Measurements from ENCODE around the gene CPEB1. TPM values are rescaled to one million over a fixed set of nuclear protein-coding genes. Genes with fewer than 3 reads are reported as not detected.
A peak's percentile ranks its signal among the peaks of the same experiment; 100 is the strongest.

CPEB1 gene
- total RNA-seq, 1 donor from 2014 or later, result 2.4 TPM

- intact Hi-C loops (cut with DNase I), result no loop called here
- DNase-seq (ENCODE audit: low spot score in 2 of 2), result no peak
- TF ChIP-seq, protein P1, sequence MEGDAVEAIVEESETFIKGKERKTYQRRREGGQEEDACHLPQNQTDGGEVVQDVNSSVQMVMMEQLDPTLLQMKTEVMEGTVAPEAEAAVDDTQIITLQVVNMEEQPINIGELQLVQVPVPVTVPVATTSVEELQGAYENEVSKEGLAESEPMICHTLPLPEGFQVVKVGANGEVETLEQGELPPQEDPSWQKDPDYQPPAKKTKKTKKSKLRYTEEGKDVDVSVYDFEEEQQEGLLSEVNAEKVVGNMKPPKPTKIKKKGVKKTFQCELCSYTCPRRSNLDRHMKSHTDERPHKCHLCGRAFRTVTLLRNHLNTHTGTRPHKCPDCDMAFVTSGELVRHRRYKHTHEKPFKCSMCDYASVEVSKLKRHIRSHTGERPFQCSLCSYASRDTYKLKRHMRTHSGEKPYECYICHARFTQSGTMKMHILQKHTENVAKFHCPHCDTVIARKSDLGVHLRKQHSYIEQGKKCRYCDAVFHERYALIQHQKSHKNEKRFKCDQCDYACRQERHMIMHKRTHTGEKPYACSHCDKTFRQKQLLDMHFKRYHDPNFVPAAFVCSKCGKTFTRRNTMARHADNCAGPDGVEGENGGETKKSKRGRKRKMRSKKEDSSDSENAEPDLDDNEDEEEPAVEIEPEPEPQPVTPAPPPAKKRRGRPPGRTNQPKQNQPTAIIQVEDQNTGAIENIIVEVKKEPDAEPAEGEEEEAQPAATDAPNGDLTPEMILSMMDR (IDR thresholded peaks at IDR 0.05), result no peak
- Histone ChIP-seq H3K4me1 (no peaks in the 10 kb centered on the region), H3K27ac (no peak overlapping the region), H3K36me3 (no peaks in the 10 kb centered on the region), H3K27me3 (no peaks in the 10 kb centered on the region), H3K9me3 (no peaks in the 10 kb centered on the region), H3K4me3 (no peak overlapping the region)
These were observed 59.4 kb downstream of the CPEB1 start for GRCh38 chr15:82587805-82588204.

DNA sequence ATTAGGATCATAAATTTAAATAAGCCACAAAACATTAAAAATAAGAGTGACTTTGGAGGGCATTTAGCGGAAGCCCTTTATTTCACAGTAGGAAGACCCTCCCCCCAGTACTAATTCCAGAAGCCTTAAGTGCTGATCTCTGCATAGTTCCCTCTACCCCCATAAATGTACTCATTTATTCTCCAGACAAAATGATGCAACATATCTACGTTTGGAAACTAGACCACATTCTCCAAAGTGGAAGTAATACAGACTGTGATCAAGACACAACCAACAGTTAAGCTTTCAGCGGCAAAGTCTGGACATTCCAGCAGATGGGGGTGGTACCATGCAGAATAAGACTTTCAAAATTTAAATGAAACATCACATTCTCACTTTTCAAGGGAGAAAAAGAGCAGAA lies 62.1 kb downstream of the CPEB1 start:
- Histone ChIP-seq H3K27ac (no peak overlapping the region), H3K27me3 (no peaks in the 10 kb centered on the region), H3K36me3 (no peaks in the 10 kb centered on the region), H3K4me3 (no peak overlapping the region), H3K4me1 (no peaks in the 10 kb centered on the region), H3K9me3 (no peaks in the 10 kb centered on the region)
- TF ChIP-seq, protein P1 (IDR thresholded peaks at IDR 0.05), result no peak
- intact Hi-C loops (cut with DNase I), result no loop called here
- DNase-seq (ENCODE audit: low spot score in 2 of 2), result no peak

DNA sequence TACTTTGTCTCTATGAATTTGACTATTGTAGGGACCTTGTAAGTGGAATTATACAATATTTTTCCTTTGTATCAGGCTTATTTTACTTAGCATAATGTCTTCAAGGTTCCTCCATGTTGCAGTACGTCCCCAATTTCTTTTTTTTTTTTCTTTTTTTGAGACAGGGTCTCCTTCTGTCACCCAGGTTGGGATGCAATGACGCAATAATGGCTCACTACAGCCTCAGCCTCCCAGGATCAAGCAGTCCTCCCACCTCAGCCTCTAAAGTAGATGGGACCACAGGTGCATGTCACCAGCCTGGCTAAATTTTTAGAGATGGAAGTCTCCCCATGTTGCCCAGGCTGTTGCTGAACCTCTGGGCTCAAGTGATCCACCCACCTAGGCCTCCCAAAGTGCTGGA lies 66.5 kb downstream of the CPEB1 start:
- Histone ChIP-seq H3K4me3 (no peak overlapping the region), H3K27me3 (no peaks in the 10 kb centered on the region), H3K36me3 (no peaks in the 10 kb centered on the region), H3K4me1 (no peaks in the 10 kb centered on the region), H3K9me3 (no peaks in the 10 kb centered on the region), H3K27ac (no peak overlapping the region)
- no peak for DNase-seq (ENCODE audit: low spot score in 2 of 2)
- intact Hi-C loops (cut with DNase I), result no loop called here
- TF ChIP-seq, protein P1 (IDR thresholded peaks at IDR 0.05), result no peak

DNA sequence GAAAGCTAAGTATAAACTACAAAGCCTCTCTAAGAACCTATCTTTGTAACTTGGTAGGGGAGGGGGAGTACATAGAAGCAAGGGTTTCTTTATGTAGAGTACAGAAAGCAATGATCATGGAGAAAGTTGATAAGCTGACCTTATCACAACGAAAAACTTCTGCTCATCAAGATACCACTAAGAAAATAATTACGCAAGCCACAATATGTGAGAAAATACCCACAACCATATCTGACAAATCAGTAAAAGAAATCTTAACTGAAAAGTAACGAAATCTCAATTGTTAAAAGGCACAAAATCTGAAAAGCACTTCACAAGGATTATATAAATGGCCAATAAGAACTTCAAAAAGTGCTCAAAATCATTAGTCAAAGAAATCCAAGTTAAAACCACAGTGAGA lies 71.8 kb downstream of the CPEB1 start:
- TF ChIP-seq, protein P1 (IDR thresholded peaks at IDR 0.05), result no peak
- Histone ChIP-seq H3K4me1 (peaks cover 0 to 9% of the 10 kb centered on the region in 2 donors), H3K27ac (no peak overlapping the region), H3K9me3 (no peaks in the 10 kb centered on the region), H3K4me3 (no peak overlapping the region), H3K36me3 (no peaks in the 10 kb centered on the region), H3K27me3 (no peaks in the 10 kb centered on the region)
- intact Hi-C loops (cut with DNase I), result no loop called here
- DNase-seq (ENCODE audit: low spot score in 2 of 2), result no peak

DNA sequence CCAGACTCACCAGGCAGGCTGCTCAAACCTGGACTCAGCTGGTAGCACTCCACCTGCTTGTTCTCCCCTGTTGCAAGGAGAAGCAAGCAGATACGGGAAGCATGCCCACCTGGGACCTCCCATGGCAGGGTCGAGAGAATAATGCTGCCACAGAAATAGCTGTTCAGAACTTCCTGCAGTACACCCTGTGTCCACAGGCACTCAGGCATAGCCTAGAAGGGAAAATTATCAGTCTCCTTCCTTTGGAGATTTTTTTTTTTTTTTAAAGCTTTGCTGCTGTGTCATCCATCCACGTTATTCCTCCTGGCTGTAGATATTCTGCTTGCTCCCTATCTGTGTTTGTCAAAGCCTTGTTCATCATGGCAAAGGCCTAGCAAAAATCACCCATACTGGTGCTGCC lies 74.2 kb downstream of the CPEB1 start:
- H3K4me3 ChIP-seq, result no peak overlapping the region
- no peak overlapping the region for H3K27ac ChIP-seq
- H3K4me1 ChIP-seq, result peaks cover 0 to 9% of the 10 kb centered on the region in 2 donors
- intact Hi-C loops (cut with DNase I), result no loop called here
- no peak for DNase-seq (ENCODE audit: low spot score in 2 of 2)
- H3K36me3 ChIP-seq, result no peaks in the 10 kb centered on the region
- H3K27me3 ChIP-seq, result no peaks in the 10 kb centered on the region
- H3K9me3 ChIP-seq, result no peaks in the 10 kb centered on the region
- TF ChIP-seq, protein P1 (IDR thresholded peaks at IDR 0.05), result no peak

- intact Hi-C loops (cut with DNase I), result no loop called here
- TF ChIP-seq, protein P1 (IDR thresholded peaks at IDR 0.05), result no peak
These were observed 74.9 kb downstream of the CPEB1 start for GRCh38 chr15:82572311-82572710.

More at GRCh38 chr15:82572311-82572710, 74.9 kb downstream of the CPEB1 start:
- no peaks in the 10 kb centered on the region for H3K27me3 ChIP-seq
- no peaks in the 10 kb centered on the region for H3K9me3 ChIP-seq
- H3K4me3 ChIP-seq, result peak overlapping the region in 1 of 2 donors; percentile 65
- H3K27ac ChIP-seq, result peak overlapping the region in 1 of 2 donors; percentile 38
- peaks cover 0 to 9% of the 10 kb centered on the region in 2 donors for H3K4me1 ChIP-seq
- no peaks in the 10 kb centered on the region for H3K36me3 ChIP-seq
- DNase-seq (ENCODE audit: low spot score in 2 of 2), result no peak

Data from ascending aorta (tissue), 2 donors.